Measurements from ENCODE around the gene PDE8A.

The PDE8A gene

DNA sequence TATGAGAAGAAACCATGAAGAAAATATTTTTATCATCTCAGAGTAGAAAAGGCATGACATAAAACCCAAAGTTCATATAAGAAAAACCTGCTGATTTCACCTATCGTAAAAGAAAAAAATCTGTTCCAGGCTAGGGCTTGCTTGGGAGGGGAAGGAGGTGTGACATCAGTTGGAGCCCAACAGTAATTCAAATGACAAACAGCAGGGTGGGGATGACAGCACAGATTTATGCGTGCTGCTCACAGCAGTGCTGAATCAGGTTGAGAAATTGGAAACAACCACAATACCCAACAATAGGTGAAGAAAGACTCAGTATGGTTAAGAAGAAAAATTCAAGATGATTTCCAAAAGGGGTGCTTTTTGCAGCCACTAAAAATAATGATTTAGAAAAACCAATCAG, 172.4 kb downstream of the PDE8A start:
- Histone ChIP-seq H3K36me3 (ENCODE audit: control insufficient read depth, insufficient read depth, low read length) (no peaks in the 10 kb centered on the region), H3K4me1 (ENCODE audit: control insufficient read depth, insufficient read depth, low read length, poor library complexity, severe bottlenecking) (no peaks in the 10 kb centered on the region), H3K4me3 (ENCODE audit: insufficient read depth, low read depth, low read length, poor library complexity, severe bottlenecking) (no peak overlapping the region), H3K9me3 (ENCODE audit: control insufficient read depth, low read length) (no peaks in the 10 kb centered on the region), H3K27me3 (replicated peaks; ENCODE audit: control insufficient read depth, insufficient read depth, low read length, poor library complexity, severe bottlenecking) (no peaks in the 10 kb centered on the region), H3K27ac (ENCODE audit: insufficient read depth, low read length, poor library complexity, severe bottlenecking) (no peak overlapping the region)
- no peak for DNase-seq

DNA sequence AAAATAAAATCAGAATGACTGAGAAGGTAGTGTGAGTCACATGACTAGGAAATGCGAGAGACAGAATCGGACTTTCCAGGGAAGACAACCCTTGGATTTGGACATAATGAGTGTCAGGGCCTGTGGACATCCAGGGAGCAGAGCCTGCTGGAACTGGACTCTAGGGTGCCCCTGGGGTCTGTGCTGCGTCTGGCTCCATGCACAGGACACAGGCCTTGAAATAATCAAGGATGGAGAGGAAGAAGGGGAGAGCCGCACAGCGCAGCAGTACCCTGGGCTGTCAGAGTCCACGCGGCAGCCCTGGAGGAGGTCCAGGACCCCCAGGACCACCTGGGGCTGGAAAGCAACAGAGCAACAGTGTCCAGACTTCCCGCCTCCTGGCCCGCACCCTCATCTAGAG, 173.7 kb downstream of the PDE8A start:
- Histone ChIP-seq H3K9me3 (ENCODE audit: control insufficient read depth, low read length) (no peaks in the 10 kb centered on the region), H3K4me3 (ENCODE audit: insufficient read depth, low read depth, low read length, poor library complexity, severe bottlenecking) (no peak overlapping the region), H3K36me3 (ENCODE audit: control insufficient read depth, insufficient read depth, low read length) (no peaks in the 10 kb centered on the region), H3K27ac (ENCODE audit: insufficient read depth, low read length, poor library complexity, severe bottlenecking) (no peak overlapping the region), H3K27me3 (replicated peaks; ENCODE audit: control insufficient read depth, insufficient read depth, low read length, poor library complexity, severe bottlenecking) (no peaks in the 10 kb centered on the region), H3K4me1 (ENCODE audit: control insufficient read depth, insufficient read depth, low read length, poor library complexity, severe bottlenecking) (no peaks in the 10 kb centered on the region)
- no peak for DNase-seq

DNA sequence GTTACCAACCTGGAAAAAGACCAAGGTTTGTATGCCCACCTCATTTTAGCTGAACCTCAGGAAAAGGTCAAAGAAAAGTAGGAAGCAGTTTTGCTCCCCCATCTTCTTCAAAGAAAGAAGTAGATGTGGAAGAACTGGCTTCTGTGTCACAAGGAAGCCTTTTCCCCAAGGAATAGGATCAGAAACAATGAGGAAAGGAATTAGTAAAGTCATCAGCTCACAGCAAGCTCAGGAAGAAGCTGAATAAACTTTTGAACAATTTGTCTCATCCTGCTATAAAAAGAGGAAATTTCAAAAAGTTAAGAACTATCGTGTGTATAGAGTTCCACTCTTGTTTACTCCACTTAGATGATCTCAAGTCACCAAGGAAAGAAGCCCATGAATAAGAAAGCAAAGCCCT, 174.2 kb downstream of the PDE8A start:
- Histone ChIP-seq H3K4me3 (ENCODE audit: insufficient read depth, low read depth, low read length, poor library complexity, severe bottlenecking) (no peak overlapping the region), H3K27me3 (replicated peaks; ENCODE audit: control insufficient read depth, insufficient read depth, low read length, poor library complexity, severe bottlenecking) (no peaks in the 10 kb centered on the region), H3K9me3 (ENCODE audit: control insufficient read depth, low read length) (no peaks in the 10 kb centered on the region), H3K4me1 (ENCODE audit: control insufficient read depth, insufficient read depth, low read length, poor library complexity, severe bottlenecking) (no peaks in the 10 kb centered on the region), H3K27ac (ENCODE audit: insufficient read depth, low read length, poor library complexity, severe bottlenecking) (no peak overlapping the region), H3K36me3 (ENCODE audit: control insufficient read depth, insufficient read depth, low read length) (no peaks in the 10 kb centered on the region)
- no peak for DNase-seq

DNA sequence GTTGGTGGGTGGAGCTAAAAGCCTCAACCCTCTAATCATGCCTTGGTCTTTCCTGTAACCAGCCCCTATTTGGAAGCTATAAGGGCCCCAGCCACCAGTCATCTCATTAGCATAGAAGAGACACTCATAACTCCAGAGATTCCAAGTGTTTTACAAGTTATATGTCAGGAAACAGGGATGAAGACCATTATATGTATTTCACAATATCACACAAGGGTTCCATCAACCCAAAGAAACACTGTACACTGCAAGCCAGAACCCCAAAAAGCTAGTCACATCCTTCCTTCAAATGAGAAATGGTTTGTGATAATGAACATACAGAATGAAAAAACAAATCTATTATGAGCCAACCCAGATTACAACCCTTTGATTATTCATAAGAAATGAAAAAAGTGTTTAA, 175.7 kb downstream of the PDE8A start:
- Histone ChIP-seq H3K9me3 (ENCODE audit: control insufficient read depth, low read length) (no peaks in the 10 kb centered on the region), H3K36me3 (ENCODE audit: control insufficient read depth, insufficient read depth, low read length) (no peaks in the 10 kb centered on the region), H3K4me1 (ENCODE audit: control insufficient read depth, insufficient read depth, low read length, poor library complexity, severe bottlenecking) (no peaks in the 10 kb centered on the region), H3K27me3 (replicated peaks; ENCODE audit: control insufficient read depth, insufficient read depth, low read length, poor library complexity, severe bottlenecking) (no peaks in the 10 kb centered on the region), H3K27ac (ENCODE audit: insufficient read depth, low read length, poor library complexity, severe bottlenecking) (no peak overlapping the region), H3K4me3 (ENCODE audit: insufficient read depth, low read depth, low read length, poor library complexity, severe bottlenecking) (no peak overlapping the region)
- DNase-seq, result no peak

DNA sequence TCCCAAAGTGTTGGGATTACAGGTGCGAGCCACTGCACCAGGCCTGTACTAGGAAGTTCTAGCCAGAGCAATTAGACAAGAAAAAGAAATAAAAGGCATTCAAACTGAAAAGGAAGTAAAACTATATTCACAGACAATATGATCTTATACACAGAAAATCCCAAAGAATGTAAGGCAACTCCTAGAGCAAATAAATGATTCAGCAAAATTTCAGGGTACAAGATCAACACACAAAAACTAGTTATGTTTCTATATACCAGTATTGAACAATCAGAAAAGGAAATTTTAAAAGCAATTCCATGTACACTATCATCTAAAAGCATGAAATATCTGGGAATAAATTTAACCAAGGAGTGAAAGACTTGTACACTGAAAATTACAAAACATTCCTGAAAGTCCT, 180.6 kb downstream of the PDE8A start:
- Histone ChIP-seq H3K27ac (ENCODE audit: insufficient read depth, low read length, poor library complexity, severe bottlenecking) (no peak overlapping the region), H3K27me3 (replicated peaks; ENCODE audit: control insufficient read depth, insufficient read depth, low read length, poor library complexity, severe bottlenecking) (no peaks in the 10 kb centered on the region), H3K4me1 (ENCODE audit: control insufficient read depth, insufficient read depth, low read length, poor library complexity, severe bottlenecking) (no peaks in the 10 kb centered on the region), H3K4me3 (ENCODE audit: insufficient read depth, low read depth, low read length, poor library complexity, severe bottlenecking) (no peak overlapping the region), H3K36me3 (ENCODE audit: control insufficient read depth, insufficient read depth, low read length) (no peaks in the 10 kb centered on the region), H3K9me3 (ENCODE audit: control insufficient read depth, low read length) (no peaks in the 10 kb centered on the region)
- no peak for DNase-seq

DNA sequence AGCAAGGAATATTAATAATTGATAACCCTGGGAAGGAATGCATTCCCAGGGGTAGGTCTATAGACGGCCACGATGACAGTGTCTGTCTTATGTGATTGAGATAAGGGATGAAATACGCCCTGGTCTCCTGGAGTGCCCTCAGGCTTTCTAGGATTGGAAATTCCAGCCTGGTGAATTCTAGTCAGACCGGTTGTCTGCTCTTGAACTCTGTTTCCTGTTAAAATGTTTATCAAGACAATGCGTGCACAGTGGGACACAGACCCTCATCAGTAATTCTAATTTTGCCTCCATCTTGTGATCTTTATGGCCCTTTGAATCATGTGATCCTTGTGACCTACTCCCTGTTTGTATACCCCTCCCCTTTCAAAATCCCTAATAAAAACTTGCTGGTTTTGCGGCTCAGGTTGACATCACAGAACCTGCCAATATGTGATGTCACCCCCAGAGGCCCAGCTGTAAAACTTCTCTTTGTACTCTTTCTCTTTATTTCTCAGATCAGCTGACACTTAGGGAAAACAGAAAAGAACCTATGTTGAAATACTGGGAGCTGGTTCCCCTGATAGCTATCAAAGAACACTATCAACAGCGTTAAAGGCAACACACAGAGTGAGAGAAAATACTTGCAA, 183.3 kb downstream of the PDE8A start:
- no peaks in the 10 kb centered on the region for H3K36me3 ChIP-seq (ENCODE audit: control insufficient read depth, insufficient read depth, low read length)
- no peaks in the 10 kb centered on the region for H3K27me3 ChIP-seq (replicated peaks; ENCODE audit: control insufficient read depth, insufficient read depth, low read length, poor library complexity, severe bottlenecking)
- DNase-seq, result no peak
- H3K27ac ChIP-seq (ENCODE audit: insufficient read depth, low read length, poor library complexity, severe bottlenecking), result no peak overlapping the region
- no peaks in the 10 kb centered on the region for H3K9me3 ChIP-seq (ENCODE audit: control insufficient read depth, low read length)
- H3K4me1 ChIP-seq (ENCODE audit: control insufficient read depth, insufficient read depth, low read length, poor library complexity, severe bottlenecking), result no peaks in the 10 kb centered on the region
- H3K4me3 ChIP-seq (ENCODE audit: insufficient read depth, low read depth, low read length, poor library complexity, severe bottlenecking), result no peak overlapping the region

DNA sequence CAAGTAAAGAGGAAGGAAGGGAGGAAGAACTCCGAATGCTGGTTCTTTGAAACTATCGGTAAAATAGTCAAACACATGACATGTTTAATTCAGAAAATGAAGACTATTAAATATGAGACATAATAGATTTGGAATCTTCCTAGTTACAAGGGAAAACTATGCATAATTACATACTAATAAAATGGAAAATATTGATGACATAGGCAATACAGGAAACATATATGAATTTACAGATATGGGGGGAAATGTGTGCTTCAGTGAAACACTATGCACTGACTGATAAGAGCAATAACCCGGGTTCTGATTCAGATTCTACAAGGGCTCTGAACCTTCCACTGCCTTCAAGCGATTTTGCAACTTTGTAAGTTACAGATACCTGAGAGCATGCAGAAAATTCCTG, 185.9 kb downstream of the PDE8A start:
- H3K27ac ChIP-seq (ENCODE audit: insufficient read depth, low read length, poor library complexity, severe bottlenecking), result no peak overlapping the region
- DNase-seq, result no peak
- H3K27me3 ChIP-seq (replicated peaks; ENCODE audit: control insufficient read depth, insufficient read depth, low read length, poor library complexity, severe bottlenecking), result no peaks in the 10 kb centered on the region
- H3K36me3 ChIP-seq (ENCODE audit: control insufficient read depth, insufficient read depth, low read length), result no peaks in the 10 kb centered on the region
- no peaks in the 10 kb centered on the region for H3K9me3 ChIP-seq (ENCODE audit: control insufficient read depth, low read length)
- no peaks in the 10 kb centered on the region for H3K4me1 ChIP-seq (ENCODE audit: control insufficient read depth, insufficient read depth, low read length, poor library complexity, severe bottlenecking)
- H3K4me3 ChIP-seq (ENCODE audit: insufficient read depth, low read depth, low read length, poor library complexity, severe bottlenecking), result no peak overlapping the region

DNA sequence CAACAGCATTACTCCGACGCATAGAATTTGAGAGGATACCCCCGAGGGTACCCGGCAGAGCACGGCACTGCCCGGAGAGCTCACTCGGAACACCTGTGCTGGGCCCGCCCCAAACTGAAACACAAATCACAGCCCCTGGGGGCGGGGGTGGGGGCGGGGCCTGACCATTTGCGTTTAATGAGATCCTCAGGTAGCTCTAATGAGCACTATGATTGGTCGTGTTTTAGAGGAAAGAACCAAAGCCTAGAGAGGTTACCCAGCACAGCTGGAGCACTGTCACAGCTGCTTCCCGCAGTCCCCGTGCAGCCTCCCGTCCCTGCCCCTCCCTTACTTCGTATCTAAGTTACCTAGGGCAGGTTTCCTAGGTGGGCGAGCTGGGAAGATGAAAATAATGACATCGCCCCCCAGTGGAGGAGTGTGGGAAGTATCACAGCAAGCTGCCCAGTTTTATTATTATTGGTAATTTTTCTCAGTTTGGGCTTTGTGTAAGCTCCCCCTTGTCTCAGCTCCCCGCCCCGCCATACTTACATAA, 187.1 kb downstream of the PDE8A start:
- H3K4me1 ChIP-seq (ENCODE audit: control insufficient read depth, insufficient read depth, low read length, poor library complexity, severe bottlenecking), result no peaks in the 10 kb centered on the region
- DNase-seq, result peak; percentile 0 to 18 (median 9)
- peak overlapping the region; percentile 7 for H3K4me3 ChIP-seq (ENCODE audit: insufficient read depth, low read depth, low read length, poor library complexity, severe bottlenecking)
- no peak overlapping the region for H3K27ac ChIP-seq (ENCODE audit: insufficient read depth, low read length, poor library complexity, severe bottlenecking)
- no peaks in the 10 kb centered on the region for H3K27me3 ChIP-seq (replicated peaks; ENCODE audit: control insufficient read depth, insufficient read depth, low read length, poor library complexity, severe bottlenecking)
- H3K9me3 ChIP-seq (ENCODE audit: control insufficient read depth, low read length), result no peaks in the 10 kb centered on the region
- no peaks in the 10 kb centered on the region for H3K36me3 ChIP-seq (ENCODE audit: control insufficient read depth, insufficient read depth, low read length)

DNA sequence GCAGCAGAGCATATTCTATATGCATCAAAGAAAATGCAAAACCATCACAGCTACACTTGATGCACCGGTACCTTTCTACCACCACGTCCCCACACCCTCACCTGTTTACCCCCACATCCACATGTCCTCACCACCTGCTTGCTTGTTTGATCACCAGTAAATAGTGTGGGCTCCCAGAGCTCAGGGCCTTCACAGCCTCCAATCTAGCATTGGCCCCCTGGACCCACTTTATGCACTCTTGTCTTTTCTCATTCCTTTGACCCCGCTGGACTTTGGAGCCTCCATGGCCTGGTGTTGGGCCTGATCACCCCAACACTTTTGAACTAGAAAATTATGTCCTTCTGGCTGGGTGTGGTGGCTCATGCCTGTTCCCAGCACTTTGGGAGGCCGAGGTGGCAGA, 190.1 kb downstream of the PDE8A start:
- Histone ChIP-seq H3K4me3 (ENCODE audit: insufficient read depth, low read depth, low read length, poor library complexity, severe bottlenecking) (no peak overlapping the region), H3K36me3 (ENCODE audit: control insufficient read depth, insufficient read depth, low read length) (no peaks in the 10 kb centered on the region), H3K4me1 (ENCODE audit: control insufficient read depth, insufficient read depth, low read length, poor library complexity, severe bottlenecking) (no peaks in the 10 kb centered on the region)

DNA sequence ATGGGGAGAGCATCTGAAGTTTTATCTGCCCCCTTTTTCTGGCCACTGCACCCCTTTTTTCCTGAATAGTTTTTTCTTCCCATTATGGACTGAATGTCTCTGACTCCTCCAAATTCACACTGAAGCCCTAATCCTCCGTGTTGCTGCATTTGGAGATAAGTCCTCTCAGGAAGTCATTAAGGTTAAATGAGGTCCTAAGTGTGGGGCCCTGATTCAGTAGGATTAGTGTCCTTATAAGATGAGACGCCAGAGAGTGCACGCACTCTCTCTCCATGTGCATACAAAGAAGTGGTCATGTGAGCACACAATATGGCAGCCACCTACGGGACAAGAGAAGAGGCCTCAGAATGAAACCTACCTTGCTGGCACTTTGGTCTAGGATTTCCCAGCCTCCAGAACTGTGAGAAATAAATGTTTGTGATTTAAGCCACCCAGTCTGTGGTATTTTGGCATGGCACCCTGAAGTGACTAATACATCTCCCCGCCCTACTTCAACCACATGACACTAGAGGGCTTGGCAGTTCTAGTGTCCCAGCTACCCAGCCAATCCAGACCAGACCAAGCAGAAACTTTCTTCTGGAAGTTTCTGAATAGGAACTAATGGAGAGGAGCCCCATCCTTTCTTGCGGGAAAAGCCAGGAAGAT, 191.3 kb downstream of the PDE8A start:
- Histone ChIP-seq H3K27me3 (replicated peaks; ENCODE audit: control insufficient read depth, insufficient read depth, low read length, poor library complexity, severe bottlenecking) (no peaks in the 10 kb centered on the region), H3K9me3 (ENCODE audit: control insufficient read depth, low read length) (no peaks in the 10 kb centered on the region), H3K4me3 (ENCODE audit: insufficient read depth, low read depth, low read length, poor library complexity, severe bottlenecking) (no peak overlapping the region), H3K36me3 (ENCODE audit: control insufficient read depth, insufficient read depth, low read length) (no peaks in the 10 kb centered on the region), H3K4me1 (ENCODE audit: control insufficient read depth, insufficient read depth, low read length, poor library complexity, severe bottlenecking) (no peaks in the 10 kb centered on the region), H3K27ac (ENCODE audit: insufficient read depth, low read length, poor library complexity, severe bottlenecking) (no peak overlapping the region)
- DNase-seq, result no peak

More for the DNA sequence above, 190.1 kb downstream of the PDE8A start:
- Histone ChIP-seq H3K9me3 (ENCODE audit: control insufficient read depth, low read length) (no peaks in the 10 kb centered on the region), H3K27me3 (replicated peaks; ENCODE audit: control insufficient read depth, insufficient read depth, low read length, poor library complexity, severe bottlenecking) (no peaks in the 10 kb centered on the region), H3K27ac (ENCODE audit: insufficient read depth, low read length, poor library complexity, severe bottlenecking) (no peak overlapping the region)
- DNase-seq, result no peak

Data from effector memory CD4-positive, alpha-beta T cell (primary cell).